ENCODE measurements around the gene SND1. TPM values are rescaled to one million over a fixed set of nuclear protein-coding genes. Genes with fewer than 3 reads are reported as not detected.
"Not testable (repeated sequence)": the region's sequence is repeated elsewhere in the genome, so short reads cannot be mapped to it uniquely, and the experiment has no call there.

Gene SND1
- total RNA-seq, 4 donors from 2014 or later, result 84.2 to 98.8 (median 93.4) TPM

DNA sequence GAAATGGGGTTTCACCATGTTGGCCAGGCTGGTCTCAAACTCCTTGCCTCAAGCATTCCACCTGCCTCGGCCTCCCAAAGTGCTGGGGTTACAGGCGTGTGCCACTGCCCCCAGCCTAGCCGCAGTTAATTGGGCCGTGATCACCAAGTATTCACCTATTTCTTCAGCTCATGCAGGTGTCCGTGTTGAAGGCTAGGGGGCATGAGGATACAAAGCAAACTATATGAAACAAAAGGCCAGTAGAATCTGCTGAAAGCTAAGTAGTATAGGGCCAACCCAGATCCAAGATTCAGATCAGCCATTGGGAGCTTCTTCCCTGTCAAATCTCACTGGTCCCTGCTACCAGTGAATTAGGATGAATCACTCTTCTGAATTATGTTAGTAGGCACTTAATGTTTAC lies 305.9 kb downstream of the SND1 start:
- DNase-seq, result no peak
- H3K36me3 ChIP-seq, result peaks cover 0 to 19% (median 0%) of the 10 kb centered on the region in 3 donors
- H3K27me3 ChIP-seq, result no peaks in the 10 kb centered on the region
- intact Hi-C loops (cut with DNase I), result no loop called here
- 78% methylated on average over 5 of the region's 5 CpGs; no CpG with 5 or more reads in 1 of the 2 donors for WGBS, 2 donors
- no peaks in the 10 kb centered on the region for H3K4me1 ChIP-seq
- H3K27ac ChIP-seq, result no peak overlapping the region
- H3K9me3 ChIP-seq, result no peaks in the 10 kb centered on the region
- TF ChIP-seq POLR2A (IDR thresholded peaks at IDR 0.05), result no peak
- TF ChIP-seq, protein P1, sequence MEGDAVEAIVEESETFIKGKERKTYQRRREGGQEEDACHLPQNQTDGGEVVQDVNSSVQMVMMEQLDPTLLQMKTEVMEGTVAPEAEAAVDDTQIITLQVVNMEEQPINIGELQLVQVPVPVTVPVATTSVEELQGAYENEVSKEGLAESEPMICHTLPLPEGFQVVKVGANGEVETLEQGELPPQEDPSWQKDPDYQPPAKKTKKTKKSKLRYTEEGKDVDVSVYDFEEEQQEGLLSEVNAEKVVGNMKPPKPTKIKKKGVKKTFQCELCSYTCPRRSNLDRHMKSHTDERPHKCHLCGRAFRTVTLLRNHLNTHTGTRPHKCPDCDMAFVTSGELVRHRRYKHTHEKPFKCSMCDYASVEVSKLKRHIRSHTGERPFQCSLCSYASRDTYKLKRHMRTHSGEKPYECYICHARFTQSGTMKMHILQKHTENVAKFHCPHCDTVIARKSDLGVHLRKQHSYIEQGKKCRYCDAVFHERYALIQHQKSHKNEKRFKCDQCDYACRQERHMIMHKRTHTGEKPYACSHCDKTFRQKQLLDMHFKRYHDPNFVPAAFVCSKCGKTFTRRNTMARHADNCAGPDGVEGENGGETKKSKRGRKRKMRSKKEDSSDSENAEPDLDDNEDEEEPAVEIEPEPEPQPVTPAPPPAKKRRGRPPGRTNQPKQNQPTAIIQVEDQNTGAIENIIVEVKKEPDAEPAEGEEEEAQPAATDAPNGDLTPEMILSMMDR (IDR thresholded peaks at IDR 0.05), result no peak
- no peak overlapping the region for H3K4me3 ChIP-seq

DNA sequence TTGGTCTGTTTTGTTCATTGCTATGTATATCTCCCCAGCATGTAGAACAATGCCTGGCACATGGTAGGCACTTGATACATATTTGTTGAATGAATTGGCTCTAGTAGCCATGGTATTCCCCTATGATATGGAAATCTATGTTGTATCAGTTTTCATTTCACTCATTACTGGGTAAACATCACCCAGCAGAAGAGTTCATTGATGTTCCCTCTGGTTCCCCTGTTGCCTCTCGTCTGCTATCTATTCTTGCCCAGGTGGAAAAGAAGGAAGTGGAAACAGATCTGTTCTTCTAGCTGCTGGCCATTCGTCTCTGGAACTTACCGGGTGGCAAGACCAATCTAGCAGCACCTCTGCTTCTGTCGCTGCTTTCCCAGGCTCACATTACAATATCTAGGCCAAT lies 307.8 kb downstream of the SND1 start:
- Histone ChIP-seq H3K27me3 (no peaks in the 10 kb centered on the region), H3K4me1 (no peaks in the 10 kb centered on the region), H3K36me3 (peaks cover 0 to 17% (median 0%) of the 10 kb centered on the region in 3 donors), H3K4me3 (no peak overlapping the region), H3K9me3 (no peaks in the 10 kb centered on the region), H3K27ac (no peak overlapping the region)
- TF ChIP-seq POLR2A (IDR thresholded peaks at IDR 0.05), result no peak
- TF ChIP-seq, protein P1 (IDR thresholded peaks at IDR 0.05), result no peak
- intact Hi-C loops (cut with DNase I), result no loop called here
- WGBS, 2 donors, result 88 to 100% methylated on average over 4 of the region's 4 CpGs
- DNase-seq, result no peak

DNA sequence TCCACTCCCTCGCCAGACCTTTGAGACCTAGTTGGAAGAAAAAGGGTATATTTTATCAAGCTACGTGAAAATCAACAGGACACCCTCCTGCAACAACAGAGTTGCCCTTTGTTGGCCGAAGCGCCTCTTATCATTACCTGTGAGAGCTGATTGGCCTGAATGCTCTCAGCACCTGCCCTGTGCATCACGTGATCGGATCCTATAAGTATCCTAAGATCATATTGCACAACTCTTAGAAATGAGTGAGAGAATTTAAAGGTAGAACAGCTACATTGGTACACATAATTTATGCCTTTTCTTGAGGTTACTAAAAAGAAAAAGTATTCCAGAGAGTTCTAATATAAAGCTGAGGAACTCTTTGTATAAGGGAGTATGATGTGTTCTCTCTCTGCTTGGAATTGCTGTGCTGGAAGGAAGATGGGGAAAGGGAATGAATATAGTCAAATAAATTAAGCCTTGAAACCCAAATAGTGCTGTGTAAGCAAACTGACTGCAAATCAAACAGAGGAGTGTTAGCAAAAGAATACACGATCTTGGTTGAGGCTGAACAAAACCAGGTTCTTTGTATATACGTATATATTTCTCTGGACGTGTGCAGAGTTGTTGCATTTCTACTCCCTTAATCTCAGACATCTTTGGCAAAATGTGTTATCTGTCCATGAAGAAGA lies 309.9 kb downstream of the SND1 start:
- Histone ChIP-seq H3K27me3 (no peaks in the 10 kb centered on the region), H3K36me3 (peaks cover 0 to 10% (median 0%) of the 10 kb centered on the region in 3 donors), H3K4me1 (no peaks in the 10 kb centered on the region), H3K4me3 (no peak overlapping the region), H3K27ac (no peak overlapping the region), H3K9me3 (no peaks in the 10 kb centered on the region)
- intact Hi-C loops (cut with DNase I), result no loop called here
- no peak for TF ChIP-seq POLR2A (IDR thresholded peaks at IDR 0.05)
- TF ChIP-seq, protein P1 (IDR thresholded peaks at IDR 0.05), result no peak
- 86 to 88% methylated on average over 9 of the region's 9 CpGs for WGBS, 2 donors
- DNase-seq, result no peak

DNA sequence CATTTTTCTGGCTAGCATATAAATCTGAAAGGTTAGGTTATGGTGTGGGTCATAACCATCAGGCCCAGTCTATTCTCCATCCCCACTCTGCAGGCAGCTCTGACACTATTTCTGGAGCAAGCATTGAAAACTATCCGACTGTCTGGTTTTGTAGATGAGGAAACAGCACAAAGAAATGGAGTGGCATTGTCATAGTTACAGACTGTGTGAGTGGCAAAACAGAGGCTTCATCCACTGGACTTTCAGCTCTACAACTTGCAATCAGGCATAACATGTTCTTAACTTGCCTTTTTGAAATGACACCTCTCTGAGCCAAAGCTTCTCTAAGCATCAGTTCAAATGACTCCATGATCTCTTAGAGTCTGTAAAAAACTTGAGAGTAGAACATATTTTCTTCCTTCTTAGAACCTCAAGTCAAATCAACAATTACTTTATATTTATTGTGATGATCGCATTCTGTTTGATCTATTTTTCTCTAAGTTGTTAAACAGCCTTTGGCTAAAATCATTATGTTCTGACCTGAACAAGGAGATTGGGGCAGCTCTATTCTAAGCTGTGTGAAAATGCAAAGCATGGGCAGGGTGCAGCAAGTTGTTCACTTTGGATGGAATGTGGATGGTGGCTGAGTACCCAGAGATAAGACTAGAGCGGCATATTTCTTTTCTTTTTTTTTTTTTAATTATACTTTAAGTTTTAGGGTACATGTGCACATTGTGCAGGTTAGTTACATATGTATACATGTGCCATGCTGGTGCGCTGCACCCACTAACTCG lies 310.8 kb downstream of the SND1 start:
- Histone ChIP-seq H3K36me3 (peaks cover 0 to 10% (median 0%) of the 10 kb centered on the region in 3 donors), H3K4me3 (no peak overlapping the region), H3K27me3 (no peaks in the 10 kb centered on the region), H3K4me1 (no peaks in the 10 kb centered on the region), H3K9me3 (no peaks in the 10 kb centered on the region), H3K27ac (no peak overlapping the region)
- WGBS, 2 donors, result 86 to 93% methylated on average over 3 to 5 of the region's 5 CpGs
- intact Hi-C loops (cut with DNase I), result no loop called here
- TF ChIP-seq, protein P1 (IDR thresholded peaks at IDR 0.05), result no peak
- TF ChIP-seq POLR2A (IDR thresholded peaks at IDR 0.05), result no peak
- no peak for DNase-seq

DNA sequence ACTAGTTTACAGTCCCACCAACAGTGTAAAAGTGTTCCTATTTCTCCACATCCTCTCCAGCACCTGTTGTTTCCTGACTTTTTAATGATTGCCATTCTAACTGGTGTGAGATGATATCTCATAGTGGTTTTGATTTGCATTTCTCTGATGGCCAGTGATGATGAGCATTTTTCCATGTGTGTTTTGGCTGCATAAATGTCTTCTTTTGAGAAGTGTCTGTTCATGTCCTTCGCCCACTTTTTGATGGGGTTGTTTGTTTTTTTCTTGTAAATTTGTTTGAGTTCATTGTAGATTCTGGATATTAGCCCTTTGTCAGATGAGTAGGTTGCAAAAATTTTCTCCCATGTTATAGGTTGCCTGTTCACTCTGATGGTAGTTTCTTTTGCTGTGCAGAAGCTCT lies 311.9 kb downstream of the SND1 start:
- intact Hi-C loops (cut with DNase I); H3K4me1 ChIP-seq; DNase-seq; H3K9me3 ChIP-seq; H3K36me3 ChIP-seq; H3K4me3 ChIP-seq; H3K27me3 ChIP-seq; H3K27ac ChIP-seq: not testable (repeated sequence)
- 100% methylated on average over 1 of the region's 1 CpG; no CpG with 5 or more reads in 1 of the 2 donors for WGBS, 2 donors

Measured in esophagus squamous epithelium (tissue), 5 donors.